M059J (cell line): Measurements from ENCODE around the gene CC2D2A. TPM values are rescaled to one million over a fixed set of nuclear protein-coding genes. Genes with fewer than 3 reads are reported as not detected.

Experiments used
- DNase-seq: peaks from one replicate; pipeline ENCODE4 v3.0.0-alpha.2; 2012; ENCODE audit warnings: low read depth
- total RNA-seq: library from RNA; depleted of rRNA; stranded (reverse); fragments of >200 nt; shearing (Covaris generic); gene quantifications from 2 replicates; pipeline ENCODE4 v1.2.3, GENCODE V29; 2014

Gene CC2D2A
- total RNA-seq, 1 experiment from 2014 or later = 26.8 TPM

DNA sequence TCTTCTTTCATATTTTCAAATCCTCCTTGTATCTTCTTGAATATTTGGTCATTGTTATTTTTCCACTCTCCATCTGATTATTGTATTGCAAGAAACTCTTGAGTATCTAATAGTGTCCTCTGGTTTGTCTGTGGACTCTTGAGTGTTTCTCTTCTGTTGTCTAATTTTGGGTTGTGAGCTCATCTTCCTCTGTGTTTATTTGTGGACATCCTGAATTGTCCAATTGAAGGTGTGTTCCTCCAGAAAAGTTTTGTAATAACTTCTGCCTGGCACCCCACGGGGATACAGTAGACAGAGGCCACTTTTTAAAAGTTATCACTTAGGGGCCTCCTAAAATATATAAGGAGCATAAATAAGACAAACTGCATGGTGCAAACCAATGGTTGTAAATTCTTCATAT lies 3.1 kb upstream of the CC2D2A start:
- DNase-seq = no peak

DNA sequence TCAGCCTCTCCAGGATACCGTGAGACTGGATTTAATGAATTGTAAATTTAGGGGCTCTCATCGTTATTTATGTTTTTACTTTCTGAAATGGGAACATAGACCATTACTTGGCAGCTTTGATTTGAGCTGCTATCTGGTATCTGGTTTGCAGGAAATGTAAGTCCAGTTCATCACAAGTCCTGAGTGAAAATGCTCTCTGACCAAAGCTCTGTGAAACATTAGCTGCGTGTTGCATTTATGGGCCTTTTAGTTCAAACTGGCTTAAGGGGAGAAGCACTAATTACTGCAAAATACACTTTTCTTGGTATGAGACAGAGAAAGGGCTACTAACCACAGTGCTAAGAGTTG lies 420 bp downstream of the CC2D2A start:
- peak; percentile 11 for DNase-seq

DNA sequence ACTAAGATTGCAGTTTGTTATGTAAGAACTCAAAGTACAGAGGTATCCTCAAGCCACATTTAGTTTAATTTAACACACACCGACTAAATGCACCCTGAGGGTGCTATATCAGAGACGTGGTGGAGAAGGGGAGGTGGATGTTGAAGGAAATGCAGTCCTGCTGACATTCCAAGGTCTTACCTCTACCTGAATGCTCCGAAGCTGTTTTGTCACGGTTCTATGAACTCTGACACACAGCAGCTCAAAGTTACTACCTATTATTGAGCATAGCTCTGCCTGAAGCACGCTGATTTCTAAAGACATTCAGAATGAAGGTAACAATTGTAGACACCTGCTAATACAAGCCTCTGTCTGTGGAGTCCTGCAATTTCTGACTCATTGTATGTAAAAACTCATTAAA lies 6.7 kb downstream of the CC2D2A start:
- DNase-seq = no peak

DNA sequence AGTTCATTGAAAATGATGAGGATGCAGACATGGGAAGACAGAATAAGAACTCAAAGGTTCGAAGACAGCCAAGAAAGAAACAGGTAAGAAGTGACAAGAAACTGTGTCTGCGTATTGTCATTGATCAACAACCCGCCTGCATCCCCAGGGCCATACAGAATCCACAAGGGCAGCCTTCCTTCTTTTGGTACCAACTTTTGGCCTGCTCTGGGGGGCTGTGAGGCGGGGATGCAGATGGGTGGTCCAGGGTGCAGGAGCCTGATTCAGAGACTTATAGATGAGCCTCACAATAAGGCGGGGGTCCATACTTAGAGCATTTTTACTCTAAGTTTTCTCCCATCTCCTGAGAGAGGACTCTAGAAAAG lies 9.0 kb downstream of the CC2D2A start:
- no peak for DNase-seq

DNA sequence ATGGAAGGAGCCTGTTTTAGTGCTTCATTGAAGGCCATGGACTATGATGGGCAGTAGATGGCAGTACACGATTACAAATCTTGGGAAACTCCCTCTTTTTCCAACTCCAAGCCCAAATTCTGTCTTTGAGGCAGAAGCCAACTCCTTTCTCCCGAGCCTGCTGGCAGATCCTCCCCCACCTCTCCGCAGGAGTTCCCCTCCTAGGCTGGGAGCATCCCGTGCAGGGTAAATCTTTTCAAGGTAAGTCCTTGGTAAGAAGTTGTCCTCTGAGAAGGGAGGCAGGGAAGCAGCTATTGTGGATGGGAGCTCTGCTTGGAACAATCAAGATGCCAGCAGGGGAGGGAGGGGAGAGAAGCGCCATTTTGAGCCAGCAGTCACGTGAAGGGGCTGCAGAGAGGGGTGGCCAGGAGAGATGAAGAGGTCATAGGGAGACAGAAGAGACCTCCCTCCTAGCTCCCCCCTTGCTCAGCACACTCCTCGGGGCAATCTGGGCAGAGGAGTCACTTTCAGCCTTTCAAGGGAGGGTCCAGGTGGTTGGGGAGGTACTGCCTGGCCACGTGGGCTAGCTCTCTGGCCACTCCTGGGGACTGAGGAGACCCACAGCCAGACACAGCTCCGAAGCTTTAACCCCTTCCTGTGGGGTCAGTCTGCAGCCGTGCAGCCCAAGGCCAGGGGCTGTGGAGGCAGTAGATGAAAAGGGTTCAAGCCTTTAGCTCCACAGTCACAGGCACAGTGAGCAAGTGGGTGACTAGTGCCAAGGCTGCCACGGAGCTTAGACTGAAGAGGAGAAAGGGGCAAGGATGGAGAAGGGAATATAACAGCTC lies 9.6 kb downstream of the CC2D2A start:
- DNase-seq = peak; percentile 83

DNA sequence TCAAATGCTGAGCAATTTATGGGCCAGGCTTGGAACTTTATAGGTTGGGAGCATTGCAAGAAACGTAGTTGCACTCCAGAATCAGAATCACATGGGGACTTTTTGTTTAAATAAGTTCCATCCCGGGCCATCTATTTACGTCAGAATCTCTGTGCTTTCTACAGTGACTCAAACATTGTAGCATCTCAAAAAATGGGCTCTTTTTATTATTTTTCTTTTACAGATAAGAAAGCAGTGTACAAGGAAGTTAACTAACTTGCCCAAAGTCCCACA lies 10.2 kb downstream of the CC2D2A start:
- DNase-seq = no peak

DNA sequence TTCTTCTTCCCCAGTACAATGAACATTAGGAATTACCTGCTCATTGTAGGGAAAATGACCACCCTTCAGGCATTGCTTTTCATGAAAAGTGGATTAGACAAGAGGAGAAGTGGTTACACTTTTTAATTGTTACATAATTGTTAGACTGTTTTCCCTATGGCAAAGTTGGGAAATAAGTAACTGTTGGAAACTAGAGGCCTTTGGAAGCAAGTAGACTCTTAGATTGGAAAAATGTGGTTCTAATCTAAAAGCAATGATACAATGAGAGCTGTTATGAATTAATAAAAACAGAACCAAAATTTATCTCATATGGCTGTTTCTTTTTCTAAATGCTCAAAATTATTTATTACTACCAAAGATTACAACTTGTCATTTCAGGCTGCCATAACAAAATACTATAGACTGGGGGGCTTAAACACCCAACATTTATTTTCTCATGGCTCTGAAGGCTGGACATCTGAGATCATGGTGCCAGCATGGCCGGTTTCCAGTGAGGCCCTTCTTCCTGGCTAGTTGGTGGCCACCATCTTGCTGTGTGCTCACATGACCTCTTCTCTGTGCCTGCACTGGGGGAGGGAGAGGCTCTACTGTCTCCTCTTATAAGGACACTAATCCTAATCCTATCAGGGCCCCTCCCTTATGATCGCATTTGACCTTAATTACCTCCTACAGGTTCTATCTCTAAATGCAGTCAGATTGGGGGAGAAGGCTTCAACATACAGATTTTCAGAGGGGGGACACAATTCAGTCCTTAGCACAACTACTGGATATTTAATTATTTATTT lies 12.5 kb downstream of the CC2D2A start:
- no peak for DNase-seq

DNA sequence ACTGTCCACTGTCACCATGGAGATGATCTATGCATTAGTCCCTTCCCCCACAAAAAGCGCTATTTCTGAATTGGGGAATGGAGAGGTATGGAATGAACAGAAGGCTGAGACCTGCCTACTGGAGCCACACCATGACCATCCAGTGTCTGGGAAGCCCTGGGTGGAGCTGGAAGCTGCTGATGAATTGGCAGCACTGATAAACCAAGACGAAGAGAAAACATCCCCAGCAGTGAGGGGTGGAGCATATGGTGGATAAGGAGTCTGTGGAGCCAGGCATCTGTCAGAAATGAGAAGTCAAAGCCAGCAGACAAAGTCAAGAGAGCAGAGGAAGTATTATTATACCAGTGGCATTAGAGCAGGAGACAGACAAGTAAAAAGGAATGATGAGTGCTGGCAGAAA lies 13.2 kb downstream of the CC2D2A start:
- DNase-seq = no peak

DNA sequence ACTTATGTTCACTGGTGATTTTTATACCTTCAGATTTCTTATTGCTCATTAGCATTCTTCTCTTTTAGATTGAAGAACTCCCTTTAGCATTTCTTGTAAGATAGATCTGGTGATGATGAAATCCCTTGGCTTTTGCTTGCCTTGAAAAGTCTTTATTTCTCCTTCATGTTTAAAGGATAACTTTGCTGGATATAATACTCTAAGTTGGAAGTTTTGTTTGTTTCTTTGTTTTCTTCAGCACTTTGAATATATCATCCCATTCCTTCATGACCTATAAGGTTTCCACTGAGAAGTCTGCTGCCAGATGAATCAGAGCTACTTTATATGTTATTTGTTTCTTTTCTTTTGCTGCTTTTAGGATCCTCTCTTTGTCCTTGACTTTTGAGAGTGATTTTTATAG lies 18.5 kb downstream of the CC2D2A start:
- no peak for DNase-seq

DNA sequence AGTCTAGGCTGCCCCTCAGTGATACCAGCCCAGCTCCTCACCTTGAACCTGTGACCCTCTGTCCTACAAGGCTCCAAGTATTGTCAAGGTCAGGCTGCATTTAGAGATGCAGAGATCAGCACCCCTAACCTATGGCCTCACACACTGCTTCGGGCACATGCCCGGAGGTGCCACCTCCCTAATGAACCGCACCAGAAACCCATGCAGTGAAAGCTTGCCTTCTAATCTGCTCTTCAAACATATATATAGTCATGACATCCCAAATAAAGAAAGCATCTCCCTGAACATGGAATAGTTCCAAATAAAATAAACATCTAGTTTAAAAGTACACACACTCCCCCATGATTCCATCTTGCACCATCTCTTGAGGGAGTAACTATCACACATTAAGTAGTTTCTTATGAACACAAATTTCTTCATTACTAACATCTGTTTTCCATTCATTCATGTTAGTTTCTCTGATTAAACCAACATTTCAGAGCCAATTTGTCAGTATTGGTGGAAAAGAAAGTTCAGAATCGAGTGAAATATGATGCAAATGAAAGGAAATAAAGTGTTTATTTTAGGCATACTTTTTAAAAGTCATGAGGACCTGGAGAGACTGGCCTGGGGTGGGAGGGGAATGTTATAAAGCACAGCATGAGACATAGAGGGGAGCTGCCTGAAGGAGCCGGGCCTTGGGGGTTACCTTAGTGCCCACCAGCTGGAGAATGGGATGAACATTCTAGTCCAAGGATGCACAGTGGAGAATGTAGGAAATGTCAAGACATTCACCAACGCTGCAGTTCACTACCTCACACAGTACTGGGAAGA lies 19.2 kb downstream of the CC2D2A start:
- DNase-seq = peak; percentile 54

DNA sequence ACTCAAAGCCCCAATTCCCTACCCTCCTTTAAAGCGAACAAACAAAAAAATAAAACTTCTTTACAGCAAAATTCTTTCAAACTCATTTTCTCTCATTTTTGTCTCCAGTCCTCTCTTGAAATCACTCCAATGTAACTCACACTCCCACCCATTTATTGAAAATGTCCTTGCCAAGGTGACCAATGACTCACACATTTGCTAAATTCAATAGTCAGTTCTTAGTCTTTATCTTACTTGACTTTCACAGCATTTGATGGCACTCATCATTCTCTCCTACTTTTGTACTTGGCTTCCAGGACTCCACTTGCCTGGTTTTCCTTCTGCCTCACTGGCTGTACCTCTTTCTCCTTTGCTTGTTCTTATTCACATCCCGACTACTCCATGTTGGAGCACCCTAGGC lies 19.9 kb downstream of the CC2D2A start:
- DNase-seq = no peak

DNA sequence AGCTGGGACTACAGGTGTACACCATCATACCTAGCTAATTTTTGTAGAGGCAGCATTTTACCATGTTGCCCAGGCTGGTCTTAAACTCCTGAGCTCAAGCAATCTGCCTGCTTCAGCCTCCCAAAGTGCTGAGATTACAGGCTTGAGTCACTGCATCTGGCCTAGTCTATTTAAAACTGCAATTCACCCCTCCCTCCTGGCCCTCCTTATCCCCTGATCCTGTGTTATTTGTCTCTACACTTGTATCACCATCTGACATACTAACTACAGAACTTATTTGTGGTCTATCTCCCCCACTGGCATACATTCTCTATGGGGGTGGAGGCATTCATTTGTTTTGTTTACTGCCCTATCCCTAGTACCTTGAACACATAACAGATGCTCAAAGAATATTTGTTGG lies 23.7 kb downstream of the CC2D2A start:
- DNase-seq = no peak

DNA sequence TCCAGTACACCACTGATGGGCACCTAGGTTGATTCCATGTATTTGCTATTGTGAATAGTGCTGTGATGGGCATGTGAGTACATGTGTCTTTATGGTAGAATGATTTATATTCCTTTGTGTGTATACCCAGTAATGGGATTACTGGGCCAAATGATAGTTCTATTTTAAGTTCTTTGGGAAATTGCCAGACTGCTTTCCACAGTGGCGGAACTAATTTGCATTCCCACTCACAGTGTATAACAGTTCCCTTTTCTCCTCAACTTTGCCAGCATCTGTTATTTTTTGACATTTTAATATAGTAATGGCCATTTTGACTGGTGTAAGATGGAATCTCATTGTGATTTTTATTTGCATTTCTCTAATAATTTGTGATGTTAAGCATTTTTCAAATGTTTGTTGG lies 25.9 kb downstream of the CC2D2A start:
- peak; percentile 44 for DNase-seq

DNA sequence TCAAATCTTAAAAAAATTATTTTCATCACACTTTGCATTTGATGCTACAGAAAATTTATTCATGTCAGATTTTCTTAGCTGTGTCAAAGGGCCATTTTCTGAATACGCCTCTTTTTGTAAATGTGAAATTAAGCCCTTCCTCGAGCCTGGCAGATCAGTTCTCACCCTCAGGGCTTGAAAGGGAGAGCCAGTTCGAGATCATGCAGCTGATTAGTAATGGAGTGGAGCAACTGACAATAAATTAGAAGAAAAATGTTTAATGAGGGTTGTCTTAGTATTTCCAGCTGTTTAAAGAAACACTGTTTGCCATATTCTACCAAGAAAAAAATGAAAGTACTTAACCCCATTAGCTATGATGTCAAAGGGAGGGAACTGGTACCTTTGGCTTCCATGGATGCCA lies 28.7 kb downstream of the CC2D2A start:
- peak; percentile 56 for DNase-seq

DNA sequence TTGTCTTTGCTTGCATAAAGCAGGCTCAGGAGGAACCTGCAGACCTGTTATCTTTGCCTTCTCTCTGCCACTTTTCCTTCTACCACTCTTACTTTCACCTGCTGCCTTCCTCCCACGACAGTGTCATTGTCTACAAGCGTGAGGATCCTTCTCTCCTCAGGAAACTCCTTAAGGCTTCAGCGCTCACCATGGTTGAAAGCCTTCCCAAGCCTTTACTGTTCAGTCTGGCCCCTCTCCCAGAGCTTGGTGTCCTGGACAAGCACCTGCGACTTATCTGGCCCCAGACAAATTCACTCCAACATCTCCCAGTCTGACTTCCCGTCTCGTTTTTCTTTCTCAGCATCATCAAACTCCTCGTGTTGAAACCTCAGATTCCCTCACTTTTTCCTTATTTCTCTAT lies 31.0 kb downstream of the CC2D2A start:
- no peak for DNase-seq

DNA sequence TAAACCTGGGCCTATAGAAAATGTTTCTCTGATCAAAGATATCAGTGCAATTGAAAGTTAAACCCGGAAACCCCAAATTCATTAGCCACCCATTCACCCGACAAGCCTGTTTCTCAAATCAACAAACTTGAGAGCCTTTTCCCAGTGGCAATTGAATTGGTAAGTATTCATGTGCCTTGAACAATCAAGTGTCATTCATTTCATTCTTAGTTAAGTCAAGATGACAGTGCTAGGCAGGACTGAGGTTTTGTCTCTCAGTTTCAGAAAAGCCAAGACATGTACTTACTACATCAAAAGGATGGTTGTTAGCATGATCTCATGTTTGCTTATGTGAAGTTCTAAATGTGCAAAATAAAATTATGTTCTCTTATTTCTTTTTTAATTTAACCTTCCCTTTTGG lies 32.3 kb downstream of the CC2D2A start:
- DNase-seq = no peak

DNA sequence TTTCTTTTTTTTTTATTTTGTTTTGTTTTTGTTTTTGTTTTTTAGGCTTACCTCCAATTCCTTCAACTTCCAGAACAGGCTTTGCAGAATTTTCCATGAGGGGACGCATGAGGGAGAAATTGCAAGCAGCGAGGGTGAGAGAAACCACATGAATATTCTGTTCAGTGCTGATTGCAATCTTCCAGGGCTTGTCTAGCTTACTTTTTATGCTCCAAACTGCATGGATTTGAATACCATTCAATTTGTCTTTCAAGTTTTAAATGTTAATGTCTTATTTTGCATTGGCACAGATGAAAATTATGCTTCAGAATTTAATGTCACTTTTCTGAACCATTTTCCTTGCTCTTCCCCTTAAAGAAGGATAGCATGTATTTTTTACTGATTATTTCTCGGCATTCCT lies 32.7 kb downstream of the CC2D2A start:
- no peak for DNase-seq

DNA sequence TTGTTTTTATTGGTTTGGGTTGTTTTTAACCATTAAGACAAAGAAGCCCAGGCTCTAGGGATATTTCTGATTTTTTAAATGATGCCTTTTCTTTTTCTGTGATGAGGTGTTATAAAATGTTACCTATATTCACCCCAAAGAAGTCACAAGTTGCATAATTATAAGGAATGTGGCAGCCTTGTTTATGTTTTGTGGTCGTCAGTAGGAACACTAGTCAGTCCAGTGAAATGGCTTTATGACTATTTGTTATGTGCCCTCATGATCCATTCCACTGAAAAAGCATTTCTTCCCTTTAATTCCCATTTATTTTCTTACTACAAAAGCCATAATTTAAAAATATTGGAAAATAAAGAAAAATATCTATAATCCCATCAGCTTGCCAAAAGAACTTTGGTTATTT lies 34.4 kb downstream of the CC2D2A start:
- peak; percentile 54 for DNase-seq

DNA sequence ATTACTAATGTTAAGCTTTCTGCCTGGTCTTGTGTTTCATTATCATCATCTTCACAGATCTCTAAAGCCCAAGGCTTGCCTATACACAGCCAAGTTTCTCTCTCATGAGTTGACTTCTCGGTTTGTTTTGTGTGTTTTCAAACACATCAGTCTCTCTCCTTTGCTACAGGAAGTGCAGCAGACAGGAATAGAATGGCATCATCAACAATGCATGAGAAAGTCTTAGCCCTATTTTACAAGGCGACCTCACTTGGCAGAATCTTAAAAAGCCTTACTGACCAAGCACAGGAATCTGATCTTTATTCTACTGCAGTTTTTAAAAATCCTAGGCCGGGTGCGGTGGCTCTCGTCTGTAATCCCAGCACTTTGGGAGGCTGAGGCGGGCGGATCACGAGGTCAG lies 36.8 kb downstream of the CC2D2A start:
- peak; percentile 74 for DNase-seq

DNA sequence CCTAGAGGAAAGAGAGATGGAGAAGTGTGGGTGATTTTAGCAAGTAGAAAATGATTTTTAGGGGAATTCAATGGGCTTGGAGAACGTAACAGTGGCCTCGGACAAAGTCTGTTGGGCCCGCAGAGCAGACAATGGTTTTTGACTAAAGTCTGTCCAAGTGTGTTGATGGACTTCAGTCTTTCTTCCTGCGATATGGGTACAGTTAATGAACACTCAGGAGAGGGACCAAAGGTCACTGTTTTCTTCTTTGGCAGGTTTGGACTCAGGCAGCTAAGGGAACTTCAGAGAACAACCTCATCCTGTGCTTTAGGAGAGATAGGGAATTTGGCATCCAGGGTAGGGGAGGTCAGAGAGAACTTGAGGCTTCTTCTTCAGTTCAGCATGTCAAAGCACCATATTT lies 38.0 kb downstream of the CC2D2A start:
- DNase-seq = no peak

DNA sequence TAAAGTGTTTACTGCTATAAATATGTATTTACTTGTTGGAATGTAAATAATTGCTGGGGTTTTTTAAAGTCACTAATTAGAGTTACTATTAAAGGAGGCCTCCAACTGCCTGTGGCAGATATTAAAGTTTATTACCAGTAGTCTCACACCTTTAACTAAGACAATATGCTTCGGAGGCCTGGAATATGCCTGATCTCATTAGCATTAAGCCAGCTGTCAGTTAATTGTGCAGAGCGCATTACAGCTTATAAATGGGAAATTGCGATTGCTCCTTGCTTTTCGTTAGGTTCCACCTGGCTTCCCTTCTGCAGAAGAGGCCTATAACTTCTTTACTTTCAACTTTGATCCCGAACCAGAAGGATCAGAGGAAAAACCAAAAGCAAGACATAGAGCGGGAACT lies 41.3 kb downstream of the CC2D2A start:
- DNase-seq = no peak

DNA sequence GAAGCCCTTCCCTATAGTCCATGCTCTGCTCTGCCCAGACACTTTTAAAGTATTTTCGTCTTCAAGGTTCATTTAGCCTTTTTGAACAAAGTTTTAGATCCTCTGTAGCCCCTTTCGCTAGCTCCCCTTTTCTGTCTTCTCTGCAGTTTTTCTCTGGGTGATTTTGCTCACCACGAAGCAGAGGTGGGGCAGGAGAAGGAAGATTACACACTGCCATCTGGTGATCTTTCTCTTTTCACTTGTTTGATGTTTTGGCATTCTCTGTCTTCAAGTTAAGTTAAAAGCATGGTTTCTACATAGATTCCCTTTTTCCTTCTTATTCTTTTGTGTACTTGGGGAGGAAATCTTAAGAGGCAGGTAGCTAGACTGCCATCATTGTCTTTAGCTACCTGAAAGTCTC lies 43.9 kb downstream of the CC2D2A start:
- no peak for DNase-seq

DNA sequence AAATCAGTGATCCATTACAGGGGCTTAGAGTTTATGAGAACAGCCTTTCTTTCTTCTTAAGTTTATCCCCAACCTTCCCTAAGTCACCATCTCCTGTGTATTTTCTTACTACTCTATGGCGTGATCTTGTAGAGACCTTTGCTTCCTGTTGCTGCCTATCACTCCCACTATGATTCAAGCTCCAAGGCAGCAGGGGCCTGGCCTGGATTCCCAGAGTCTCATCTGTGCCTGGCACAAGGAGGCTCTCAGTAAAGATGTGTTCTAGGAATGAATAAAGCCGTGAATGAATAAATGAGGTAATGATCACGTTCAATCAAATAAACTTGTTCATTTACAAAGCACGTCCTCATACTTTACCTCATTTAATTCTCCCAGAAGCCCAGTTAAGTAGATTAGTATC lies 45.4 kb downstream of the CC2D2A start:
- DNase-seq = no peak
